NCI-H2107 (cell line): Measurements from ENCODE around the gene RIMKLA.

ENCODE experiments used
- DNase-seq: peaks from one replicate; lab custom pipeline; 2025; lab: John Stamatoyannopoulos, UW

The RIMKLA gene

GRCh38 chr1:42372796-42373195 is 7.8 kb upstream of the RIMKLA start:
- no peak for DNase-seq

GRCh38 chr1:42379794-42380585 is 602 bp upstream of the RIMKLA start:
- no peak for DNase-seq

- DNase-seq: no peak
These were observed 685 bp downstream of the RIMKLA start for GRCh38 chr1:42381280-42381673.

GRCh38 chr1:42385283-42385682 is 4.7 kb downstream of the RIMKLA start:
- DNase-seq: no peak

- DNase-seq: no peak
These were observed 5.5 kb downstream of the RIMKLA start for GRCh38 chr1:42386051-42386450.

GRCh38 chr1:42392255-42392654 is 11.7 kb downstream of the RIMKLA start:
- no peak for DNase-seq

- no peak for DNase-seq
These were observed 12.6 kb downstream of the RIMKLA start for GRCh38 chr1:42392967-42393848.

- DNase-seq: no peak
These were observed 18.9 kb downstream of the RIMKLA start for GRCh38 chr1:42399315-42400100.

GRCh38 chr1:42403880-42404400 is 23.3 kb downstream of the RIMKLA start:
- no peak for DNase-seq

GRCh38 chr1:42414551-42415496 is 34.2 kb downstream of the RIMKLA start:
- no peak for DNase-seq

GRCh38 chr1:42417166-42417565 is 36.6 kb downstream of the RIMKLA start:
- no peak for DNase-seq

- no peak for DNase-seq
These were observed 37.9 kb downstream of the RIMKLA start for GRCh38 chr1:42418516-42418915.

GRCh38 chr1:42419126-42419821 is 38.7 kb downstream of the RIMKLA start:
- no peak for DNase-seq

GRCh38 chr1:42420121-42420520 is 39.5 kb downstream of the RIMKLA start:
- DNase-seq: no peak

- DNase-seq: peak; percentile 86
These were observed 40.5 kb downstream of the RIMKLA start for GRCh38 chr1:42420911-42421585.

GRCh38 chr1:42422737-42423136 is 42.1 kb downstream of the RIMKLA start:
- no peak for DNase-seq

GRCh38 chr1:42423681-42424080 is 43.1 kb downstream of the RIMKLA start:
- DNase-seq: peak; percentile 71

GRCh38 chr1:42424201-42424600 is 43.6 kb downstream of the RIMKLA start:
- DNase-seq: no peak

- DNase-seq: no peak
These were observed 46.6 kb downstream of the RIMKLA start for GRCh38 chr1:42427240-42427639.

GRCh38 chr1:42429603-42430002 is 49.0 kb downstream of the RIMKLA start:
- no peak for DNase-seq
